Endothelial cell (in vitro differentiated cells): ENCODE data around the gene RPS4Y2. TPM values are rescaled to one million over a fixed set of nuclear protein-coding genes. Genes with fewer than 3 reads are reported as not detected.

ENCODE experiments used
- DNase-seq: peaks from one replicate; pipeline ENCODE4 v3.0.0; 2021; ENCODE audit warnings: low spot score
- H3K27ac Mint-ChIP-seq: one replicate; pipeline ENCODE4 v1.8.0; 2021; ENCODE audit warnings: mixed read lengths, inconsistent platforms; ENCODE audit not compliant: unreplicated experiment
- H3K27me3 Mint-ChIP-seq: one replicate; pipeline ENCODE4 v1.8.0; 2021; ENCODE audit warnings: mild to moderate bottlenecking, moderate library complexity, mixed read lengths, inconsistent platforms; ENCODE audit not compliant: unreplicated experiment
- H3K36me3 Mint-ChIP-seq: one replicate; pipeline ENCODE4 v1.8.0; 2021; ENCODE audit warnings: mild to moderate bottlenecking, low read depth, mixed read lengths, inconsistent platforms; ENCODE audit not compliant: unreplicated experiment
- H3K4me1 Mint-ChIP-seq: one replicate; pipeline ENCODE4 v1.8.0; 2021; ENCODE audit warnings: mild to moderate bottlenecking, mixed read lengths, inconsistent platforms; ENCODE audit not compliant: unreplicated experiment
- H3K4me3 Mint-ChIP-seq: one replicate; pipeline ENCODE4 v1.8.0; 2021; ENCODE audit warnings: mild to moderate bottlenecking, mixed read lengths, inconsistent platforms; ENCODE audit not compliant: unreplicated experiment
- H3K9me3 Mint-ChIP-seq: one replicate; pipeline ENCODE4 v1.8.0; 2021; ENCODE audit warnings: mixed read lengths, inconsistent platforms; ENCODE audit not compliant: unreplicated experiment
- CTCF ChIP-seq: fragments of 200-600 bp; sonication (generic); IDR thresholded peaks from one replicate; pipeline ENCODE4 v1.5.0; 2021; ENCODE audit warnings: antibody characterized with exemption; ENCODE audit not compliant: unreplicated experiment
- long read RNA-seq: library from polyadenylated mRNA; unstranded; transcript quantifications from one replicate; pipeline ENCODE4 v2.0.0, GENCODE V29; 2020; ENCODE audit not compliant: unreplicated experiment
- total RNA-seq: library from RNA; stranded (reverse); fragmentation: NEBNext Ultra II Directional; extraction: Animal tissue kit (Norgen Biotek cat#: 25700); gene quantifications from one replicate; pipeline ENCODE4 v1.2.1, GENCODE V29; 2021; ENCODE audit not compliant: unreplicated experiment

The RPS4Y2 gene
- not detected for total RNA-seq
- long read RNA-seq = 0 reads

- H3K4me3 Mint-ChIP-seq = no peak within 1 kb of the TSS
- peaks cover 5% of the 10 kb centered on the region for H3K9me3 Mint-ChIP-seq
- no peak for DNase-seq
- TF ChIP-seq CTCF = no peak
- H3K27me3 Mint-ChIP-seq = peaks cover 1% of the 10 kb centered on the region
- H3K27ac Mint-ChIP-seq = no peak within 1 kb of the TSS
- peaks cover 6% of the 10 kb centered on the region for H3K36me3 Mint-ChIP-seq
- no peaks in the 10 kb centered on the region for H3K4me1 Mint-ChIP-seq
These were observed at the start of gene RPS4Y2 for GRCh38 chrY:20755808-20756207. TSS of gene RPS4Y2 (plus strand) at chrY:20756108. CDS start at chrY:20756164, 56 bp downstream.

- DNase-seq = no peak
- Mint-ChIP-seq H3K27me3 (no peaks in the 10 kb centered on the region), H3K27ac (no peak overlapping the region), H3K4me1 (no peaks in the 10 kb centered on the region), H3K9me3 (no peaks in the 10 kb centered on the region), H3K4me3 (no peak overlapping the region), H3K36me3 (no peaks in the 10 kb centered on the region)
- TF ChIP-seq CTCF = no peak
These were observed 41.5 kb upstream of the RPS4Y2 start for GRCh38 chrY:20714391-20714790.

- H3K27me3 Mint-ChIP-seq = no peaks in the 10 kb centered on the region
- H3K9me3 Mint-ChIP-seq = peaks cover 13% of the 10 kb centered on the region
- H3K4me1 Mint-ChIP-seq = no peaks in the 10 kb centered on the region
- no peak overlapping the region for H3K27ac Mint-ChIP-seq
- TF ChIP-seq CTCF = no peak
- no peak for DNase-seq
- H3K4me3 Mint-ChIP-seq = no peak overlapping the region
- H3K36me3 Mint-ChIP-seq = no peaks in the 10 kb centered on the region
These were observed 29.6 kb upstream of the RPS4Y2 start for GRCh38 chrY:20726184-20726907.

GRCh38 chrY:20735200-20735599 is 20.7 kb upstream of the RPS4Y2 start:
- H3K27me3 Mint-ChIP-seq = peaks cover 1% of the 10 kb centered on the region
- H3K9me3 Mint-ChIP-seq = no peaks in the 10 kb centered on the region
- no peak overlapping the region for H3K27ac Mint-ChIP-seq
- no peak overlapping the region for H3K4me3 Mint-ChIP-seq
- H3K4me1 Mint-ChIP-seq = no peaks in the 10 kb centered on the region
- DNase-seq = no peak
- peaks cover 3% of the 10 kb centered on the region for H3K36me3 Mint-ChIP-seq
- no peak for TF ChIP-seq CTCF

GRCh38 chrY:20739806-20740205 is 16.1 kb upstream of the RPS4Y2 start:
- no peak overlapping the region for H3K27ac Mint-ChIP-seq

More at GRCh38 chrY:20739806-20740205, 16.1 kb upstream of the RPS4Y2 start:
- TF ChIP-seq CTCF = no peak
- no peak for DNase-seq
- Mint-ChIP-seq H3K4me1 (no peaks in the 10 kb centered on the region), H3K4me3 (no peak overlapping the region), H3K36me3 (peaks cover 3% of the 10 kb centered on the region), H3K27me3 (peaks cover 1% of the 10 kb centered on the region), H3K9me3 (peaks cover 4% of the 10 kb centered on the region)
